Measurements from ENCODE around the gene RDM1.

- TF ChIP-seq CTCF (IDR thresholded peaks at IDR 0.05; ENCODE audit: borderline replicate concordance, extremely low read depth, low read length, poor library complexity, severe bottlenecking) = no peak
- TF ChIP-seq EZH2 (IDR thresholded peaks at IDR 0.05; ENCODE audit: borderline replicate concordance, low read depth, low read length, severe bottlenecking) = no peak
These were observed 41.5 kb upstream of the RDM1 start for GRCh38 chr17:35972066-35972465.

All from DND-41 (cell line).